Coronary artery (tissue), 2 donors: Measurements from ENCODE around the gene PSMA6.

Experiments
- DNase-seq: peaks from one replicate; pipeline ENCODE4 v3.0.0-alpha.2; 2017; ENCODE audit warnings: low spot score
- H3K27ac ChIP-seq, 2 donors: fragments of 200-600 bp; sonication (generic); one replicate each; pipeline ENCODE4 v1.5.1; 2016 to 2019
- H3K4me3 ChIP-seq: fragments of 200-600 bp; sonication (generic); 2 replicates; pipeline ENCODE4 v1.5.1; 2016; ENCODE audit warnings: mild to moderate bottlenecking, moderate library complexity
- CTCF ChIP-seq: fragments of 200-600 bp; sonication (generic); IDR thresholded peaks from one replicate; pipeline ENCODE4 v1.5.1; 2019; ENCODE audit warnings: antibody characterized with exemption

The PSMA6 gene

GRCh38 chr14:35362450-35362849 is 70.3 kb downstream of the PSMA6 start:
- DNase-seq = no peak
- TF ChIP-seq CTCF = no peak
- Histone ChIP-seq H3K27ac (no peak overlapping the region), H3K4me3 (no peak overlapping the region)

GRCh38 chr14:35362911-35363374 is 70.8 kb downstream of the PSMA6 start:
- no peak overlapping the region for H3K4me3 ChIP-seq
- DNase-seq = no peak
- no peak for TF ChIP-seq CTCF
- H3K27ac ChIP-seq = no peak overlapping the region

- DNase-seq = peak; percentile 92
- Histone ChIP-seq H3K4me3 (peak overlapping the region; percentile 8), H3K27ac (peak overlapping the region; percentile 82 to 90)
- TF ChIP-seq CTCF = no peak
Observed at GRCh38 chr14:35365130-35366055, 73.2 kb downstream of the PSMA6 start.

- no peak overlapping the region for H3K4me3 ChIP-seq
- peak overlapping the region; percentile 82 to 90 for H3K27ac ChIP-seq
- DNase-seq = no peak
- TF ChIP-seq CTCF = no peak
Observed at GRCh38 chr14:35366056-35366451, 73.9 kb downstream of the PSMA6 start.

GRCh38 chr14:35366521-35366976 is 74.4 kb downstream of the PSMA6 start:
- Histone ChIP-seq H3K27ac (peak overlapping the region; percentile 82 to 90), H3K4me3 (no peak overlapping the region)
- TF ChIP-seq CTCF = no peak
- DNase-seq = no peak

GRCh38 chr14:35367056-35367372 is 74.8 kb downstream of the PSMA6 start:
- no peak overlapping the region for H3K4me3 ChIP-seq
- TF ChIP-seq CTCF = no peak
- peak overlapping the region; percentile 82 to 90 for H3K27ac ChIP-seq
- no peak for DNase-seq
